Cortex of kidney (tissue), 1 donor: ENCODE data around the gene MICAL2.
A peak's percentile ranks its signal among the peaks of the same experiment; 100 is the strongest.

ENCODE experiments used
- DNase-seq: peaks from one replicate; lab custom pipeline; 2025; lab: John Stamatoyannopoulos, UW

MICAL2 gene

GRCh38 chr11:12110201-12110713 is at the start of gene MICAL2:
Gene MICAL2, plus strand, starts transcription at chr11:12110590. Its CDS starts 51,566 bp downstream, at chr11:12162156.
- DNase-seq = peak; percentile 37

DNA sequence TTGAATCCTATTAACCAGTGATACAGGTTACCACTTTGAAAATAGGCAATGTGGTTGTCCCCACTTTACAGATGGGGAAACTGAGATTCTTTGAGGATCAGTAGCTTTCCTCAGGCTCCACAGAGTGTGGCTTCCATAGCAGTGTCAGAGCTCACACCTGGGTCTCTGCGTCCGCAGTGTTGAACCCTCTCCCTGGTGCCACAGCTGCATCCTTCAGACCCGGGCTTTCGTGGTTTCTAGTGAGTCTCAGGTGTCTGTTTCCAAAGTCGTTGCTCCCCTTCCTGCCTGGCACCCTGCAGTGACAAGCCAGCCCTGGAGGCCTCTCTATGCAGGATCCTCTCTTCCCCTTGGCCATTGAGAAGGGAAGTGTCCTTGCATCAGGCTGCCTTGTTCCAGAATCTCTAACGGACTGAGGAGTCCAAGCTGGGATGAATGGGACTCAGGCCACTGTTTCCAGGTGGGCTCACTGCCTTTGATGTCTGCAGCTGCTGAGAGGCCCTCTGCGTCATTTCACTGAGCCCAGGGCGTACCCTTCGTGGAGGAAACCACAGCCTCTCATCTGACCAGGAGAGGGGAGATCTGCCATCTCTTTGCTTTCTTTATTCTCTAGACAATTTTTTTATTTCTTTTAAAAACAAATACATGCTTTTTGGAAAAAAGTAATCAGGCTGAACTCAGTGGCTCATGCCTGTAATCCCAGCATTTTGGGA is 48.4 kb upstream of the MICAL2 start:
- DNase-seq = no peak

DNA sequence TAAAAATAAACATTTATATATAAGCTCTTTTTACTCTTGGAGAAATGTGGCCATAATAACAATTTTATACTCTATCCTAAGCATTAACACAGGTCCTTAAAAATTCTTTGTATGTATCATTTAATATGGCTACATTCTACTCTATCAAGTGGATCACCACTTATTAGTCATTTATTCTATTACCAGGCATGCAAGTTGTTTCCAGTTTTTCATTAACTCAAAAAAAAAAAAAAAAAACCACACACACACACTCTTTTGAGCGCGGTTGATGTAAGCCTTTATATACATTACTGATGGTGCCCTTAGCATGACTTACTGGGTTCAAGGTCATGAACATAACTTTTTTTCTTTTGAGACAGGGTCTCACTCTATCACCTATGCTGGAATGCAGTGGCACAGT is 47.1 kb upstream of the MICAL2 start:
- DNase-seq = no peak

- no peak for DNase-seq
Observed at GRCh38 chr11:12064136-12064953, 46.0 kb upstream of the MICAL2 start.

DNA sequence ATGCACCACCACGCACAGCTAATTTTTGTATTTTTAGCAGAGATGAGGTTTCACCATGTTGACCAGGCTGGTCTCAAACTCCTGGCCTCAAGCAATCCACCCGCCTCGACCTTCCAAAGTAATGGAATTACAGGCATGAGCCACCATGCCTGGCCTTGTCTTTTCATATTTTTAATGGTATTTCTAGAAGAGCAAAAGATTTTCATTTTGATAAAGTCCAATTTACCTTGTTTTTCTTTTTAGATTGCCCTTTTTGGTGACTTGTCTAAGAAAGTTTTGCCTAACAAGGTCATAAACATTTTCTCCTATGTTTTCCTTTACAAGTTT is 45.5 kb upstream of the MICAL2 start:
- DNase-seq = no peak

- DNase-seq = no peak
Observed at GRCh38 chr11:12066056-12066798, 44.2 kb upstream of the MICAL2 start.

GRCh38 chr11:12066799-12067508 is 43.4 kb upstream of the MICAL2 start:
- no peak for DNase-seq

GRCh38 chr11:12067796-12068357 is 42.5 kb upstream of the MICAL2 start:
- DNase-seq = no peak

DNA sequence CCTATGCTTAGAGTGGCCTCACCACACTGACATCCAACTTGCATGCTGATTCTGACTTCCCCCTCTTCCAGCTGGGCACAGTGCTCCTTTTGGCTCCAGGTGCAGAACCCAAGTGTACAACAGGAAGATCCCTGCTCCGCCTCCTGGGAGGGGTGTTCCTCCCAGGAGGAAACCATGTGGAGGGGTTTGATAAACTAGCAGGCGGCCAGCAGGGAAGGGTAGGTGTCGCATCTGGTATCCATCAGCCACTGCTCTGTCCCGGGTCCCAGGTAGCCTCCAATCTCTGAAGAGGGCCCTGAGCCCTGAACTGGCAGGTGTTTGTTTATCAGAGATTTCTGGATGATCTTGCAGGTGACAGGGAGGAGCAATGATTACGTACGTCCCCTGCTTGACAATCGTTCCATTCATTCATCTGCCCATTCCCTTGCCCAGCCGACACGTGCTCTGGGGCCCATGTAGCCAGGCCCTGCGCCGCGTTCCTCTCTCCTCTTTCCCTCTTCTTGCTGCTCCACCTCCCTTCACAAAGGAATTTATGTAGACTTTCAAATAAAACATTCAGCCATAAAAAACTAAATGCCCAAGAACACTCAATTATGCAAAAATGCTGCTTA is 41.2 kb upstream of the MICAL2 start:
- DNase-seq = no peak

- no peak for DNase-seq
Observed at GRCh38 chr11:12070446-12071267, 39.7 kb upstream of the MICAL2 start.

GRCh38 chr11:12071574-12071973 is 38.8 kb upstream of the MICAL2 start:
- DNase-seq = no peak

GRCh38 chr11:12073436-12073835 is 37.0 kb upstream of the MICAL2 start:
- DNase-seq = no peak

GRCh38 chr11:12073886-12074285 is 36.5 kb upstream of the MICAL2 start:
- no peak for DNase-seq

- DNase-seq = no peak
Observed at GRCh38 chr11:12074529-12075195, 35.7 kb upstream of the MICAL2 start.

DNA sequence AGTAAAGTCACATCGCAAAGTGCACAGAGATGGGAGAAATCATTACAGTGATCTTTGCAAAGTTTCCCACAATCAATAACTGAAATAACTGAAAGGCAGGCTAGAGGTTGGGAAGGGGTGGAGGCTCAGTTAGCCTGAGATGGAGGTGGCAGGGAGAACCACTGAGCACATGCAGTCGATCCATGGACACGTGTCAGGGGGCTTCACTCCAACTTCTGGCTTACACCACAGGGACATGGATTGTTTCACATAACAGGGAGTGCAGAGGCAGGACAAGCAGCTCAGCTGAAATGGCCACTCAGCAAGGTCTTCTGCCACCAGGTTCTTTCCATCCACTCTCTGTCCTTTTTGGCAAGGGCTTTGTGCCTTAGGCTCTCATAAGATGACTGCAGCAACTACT is 35.1 kb upstream of the MICAL2 start:
- DNase-seq = no peak

- DNase-seq = no peak
Observed at GRCh38 chr11:12075822-12076821, 34.3 kb upstream of the MICAL2 start.

DNA sequence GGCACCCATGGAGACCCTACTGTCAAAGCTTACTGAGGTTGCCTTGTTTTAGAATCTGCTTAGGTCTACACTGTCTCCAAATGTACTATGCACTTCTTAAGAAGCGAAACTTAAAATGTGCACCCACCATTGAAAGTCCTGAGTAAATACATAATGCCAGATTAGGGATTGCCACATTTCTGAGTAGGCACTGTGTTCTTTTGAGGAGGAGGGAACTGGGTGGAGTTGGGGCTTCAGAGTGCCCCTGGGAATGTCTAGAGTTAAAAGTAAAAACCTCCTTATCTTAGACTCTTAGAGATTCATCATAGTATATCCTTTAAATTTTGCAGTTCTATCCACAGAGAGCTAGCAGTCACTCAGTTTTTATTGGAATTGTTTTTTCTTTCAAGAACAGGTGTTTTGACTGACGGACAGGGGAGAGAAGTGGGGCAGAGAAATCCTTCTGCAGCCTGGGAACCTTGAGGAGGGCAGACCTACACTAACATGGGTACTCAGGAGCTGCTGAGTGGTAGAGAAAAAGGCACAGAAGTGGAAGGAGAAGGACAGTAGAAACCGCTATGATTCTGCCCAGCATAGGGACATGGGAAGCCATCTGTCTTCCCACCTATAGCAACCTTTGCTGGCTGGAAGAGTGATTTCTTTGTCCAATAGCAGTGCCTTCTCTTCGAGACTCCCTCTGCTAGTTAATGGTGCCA is 33.4 kb upstream of the MICAL2 start:
- DNase-seq = no peak
